GM18870 (cell line): Measurements from ENCODE around the gene SLAMF7.

Experiments
- ATAC-seq: cut with Tn5 transposase; IDR thresholded peaks from one replicate; pipeline ENCODE4 v1.9.1; 2021; ENCODE audit warnings: moderate library complexity; ENCODE audit not compliant: unreplicated experiment

The SLAMF7 gene

DNA sequence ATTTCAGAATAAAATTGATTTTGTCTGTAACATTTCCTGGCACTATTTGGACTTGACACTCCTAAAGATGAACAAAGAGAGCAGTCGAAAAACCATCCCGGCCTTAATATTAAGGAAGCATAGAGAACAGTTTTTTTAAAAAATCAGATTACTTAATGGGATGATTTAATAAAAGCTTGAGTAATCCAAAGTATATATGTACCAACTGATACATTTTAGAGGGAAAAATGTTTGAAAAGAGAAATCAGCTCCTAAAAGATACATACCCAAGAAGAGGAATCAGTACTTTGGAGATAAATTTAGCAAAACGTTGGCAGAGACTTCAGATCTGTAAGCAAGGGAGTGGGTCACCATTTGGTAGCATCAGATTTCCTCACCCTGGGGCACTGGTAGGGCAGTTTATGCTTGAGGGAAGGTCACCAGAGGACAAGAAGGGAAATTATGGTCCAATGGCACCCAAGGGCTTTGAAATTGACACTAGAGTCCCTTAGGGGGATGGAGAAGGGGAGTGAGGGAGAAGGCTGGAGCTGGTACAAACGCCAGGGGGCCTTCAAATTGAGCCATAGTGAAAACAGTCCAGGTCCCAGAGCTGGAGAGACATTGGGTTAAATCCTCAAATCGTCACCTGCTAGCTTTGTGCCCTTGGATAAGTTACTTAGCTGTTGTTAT is 5.9 kb downstream of the SLAMF7 start:
- ATAC-seq, result no peak

DNA sequence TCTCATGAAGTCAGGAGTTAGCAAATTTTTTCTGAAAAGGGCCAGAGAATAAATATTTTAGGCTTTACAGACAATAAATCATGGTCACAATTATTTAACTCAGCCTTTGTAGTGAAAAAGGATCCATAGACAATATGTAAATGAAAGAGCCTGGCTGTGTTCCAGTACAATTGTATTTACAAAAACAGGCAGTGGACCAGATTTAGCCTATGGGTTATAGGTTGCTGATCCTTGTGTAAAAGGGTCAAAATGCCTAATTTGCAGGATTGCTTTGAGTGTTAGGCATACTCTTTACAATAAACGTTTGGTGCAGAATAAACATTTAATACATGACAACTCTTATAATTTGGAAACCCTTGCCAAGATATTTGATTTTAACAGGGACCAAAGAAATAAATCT is 6.5 kb downstream of the SLAMF7 start:
- no peak for ATAC-seq

DNA sequence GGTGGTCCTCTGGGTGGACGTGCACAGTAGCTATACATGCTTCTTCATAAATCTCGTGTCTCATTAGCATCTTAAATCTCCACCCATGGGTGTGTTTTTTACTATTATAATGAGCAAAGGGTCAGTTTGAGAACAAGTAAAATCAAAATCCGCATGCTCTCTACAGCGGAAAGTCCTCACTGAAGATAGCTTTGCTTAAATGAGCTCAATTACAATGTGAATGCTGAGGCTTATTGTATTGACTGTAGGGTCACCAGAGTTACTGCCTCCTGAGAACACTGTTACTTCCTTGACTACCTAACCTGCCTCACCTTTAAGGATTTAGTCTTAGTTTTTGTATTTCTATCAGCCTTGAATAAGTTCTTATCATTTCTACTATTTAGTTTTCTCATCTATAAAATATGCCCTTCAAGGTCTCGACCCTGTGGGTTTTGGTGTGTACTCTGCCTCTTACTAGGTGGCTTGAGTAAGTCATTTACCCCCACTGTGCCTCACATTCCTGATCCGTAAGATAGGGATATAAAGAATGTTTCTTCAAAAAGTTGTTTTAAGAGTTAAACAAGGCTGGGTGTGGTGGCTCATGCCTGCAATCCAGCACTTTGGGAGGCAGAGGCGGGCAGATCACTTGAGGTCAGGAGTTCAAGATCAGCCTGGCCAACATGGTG is 7.9 kb downstream of the SLAMF7 start:
- ATAC-seq, result no peak

DNA sequence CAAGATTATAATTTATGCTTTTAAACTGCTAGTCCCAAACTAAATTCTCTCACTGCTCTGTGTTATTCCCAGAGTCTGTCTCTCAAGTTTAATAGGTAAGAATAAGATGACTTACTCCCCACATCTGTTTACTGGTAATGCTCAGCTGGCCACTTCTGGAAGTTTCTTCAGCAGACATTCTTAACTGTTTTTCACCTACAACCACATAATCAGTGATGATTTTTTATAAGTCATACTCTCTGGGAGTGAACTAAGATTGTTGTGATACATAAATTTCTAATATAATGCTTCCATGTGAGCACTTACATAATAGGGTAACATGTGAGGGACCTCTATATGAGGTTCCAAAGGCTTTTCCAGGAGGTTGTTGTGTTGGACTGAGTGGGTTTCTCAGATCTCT is 8.7 kb downstream of the SLAMF7 start:
- ATAC-seq, result no peak

DNA sequence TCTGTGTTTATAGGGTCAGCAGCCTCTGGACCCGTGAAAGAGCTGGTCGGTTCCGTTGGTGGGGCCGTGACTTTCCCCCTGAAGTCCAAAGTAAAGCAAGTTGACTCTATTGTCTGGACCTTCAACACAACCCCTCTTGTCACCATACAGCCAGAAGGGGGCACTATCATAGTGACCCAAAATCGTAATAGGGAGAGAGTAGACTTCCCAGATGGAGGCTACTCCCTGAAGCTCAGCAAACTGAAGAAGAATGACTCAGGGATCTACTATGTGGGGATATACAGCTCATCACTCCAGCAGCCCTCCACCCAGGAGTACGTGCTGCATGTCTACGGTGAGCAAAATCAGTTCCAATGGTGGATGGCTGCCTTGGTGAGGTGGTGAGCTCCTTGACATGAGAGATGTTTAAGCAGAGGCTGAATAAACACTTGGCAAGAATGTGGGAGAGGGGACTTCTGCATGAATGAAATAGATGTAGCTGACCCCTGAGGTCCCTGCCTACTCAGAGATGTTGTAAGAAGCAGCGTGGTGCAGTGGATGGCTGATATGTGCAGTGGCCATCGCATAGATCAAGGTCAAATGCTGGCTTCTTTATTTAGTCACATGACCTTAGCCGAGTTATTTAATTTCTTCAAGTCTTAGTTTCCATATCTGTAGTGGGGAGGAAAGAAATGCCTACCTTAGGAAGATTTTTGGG is 9.3 kb downstream of the SLAMF7 start:
- no peak for ATAC-seq

DNA sequence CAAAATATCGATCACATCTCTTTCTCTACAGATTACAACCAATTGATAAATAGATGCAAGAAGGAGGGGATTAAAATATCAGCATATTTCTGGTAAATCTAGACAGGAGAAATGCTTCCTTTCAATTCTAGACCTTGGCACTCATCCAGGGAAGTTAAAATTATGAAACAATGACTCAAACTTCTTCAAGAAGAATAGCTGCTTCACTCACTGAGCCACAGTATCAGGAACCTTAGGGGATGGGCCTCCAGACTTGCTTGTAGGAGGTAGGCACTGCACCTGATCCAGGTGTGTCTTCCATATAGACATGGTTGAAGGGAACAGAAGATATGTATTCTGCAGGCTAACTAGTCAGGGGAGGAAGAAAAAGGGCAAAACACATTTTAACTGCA is 9.8 kb downstream of the SLAMF7 start:
- no peak for ATAC-seq

DNA sequence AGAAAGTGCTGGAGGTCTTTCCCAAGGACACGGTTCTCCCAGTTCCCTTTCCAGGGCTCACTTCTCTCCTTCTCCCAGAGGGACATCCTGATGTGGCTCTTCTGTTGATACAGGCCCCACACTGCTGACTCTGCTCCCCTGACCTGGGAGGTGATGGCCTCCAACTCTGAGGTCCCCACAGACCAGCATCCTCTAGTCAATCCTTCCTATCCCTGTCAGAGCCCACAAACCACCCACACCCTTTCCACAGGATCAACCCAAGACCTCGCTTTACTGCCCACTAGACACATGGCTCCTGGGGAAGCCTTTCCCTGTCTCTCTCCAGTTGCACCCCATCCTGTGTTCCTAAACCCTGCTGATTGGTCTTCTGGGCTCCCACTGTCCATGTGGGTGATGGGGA is 11.6 kb downstream of the SLAMF7 start:
- no peak for ATAC-seq

DNA sequence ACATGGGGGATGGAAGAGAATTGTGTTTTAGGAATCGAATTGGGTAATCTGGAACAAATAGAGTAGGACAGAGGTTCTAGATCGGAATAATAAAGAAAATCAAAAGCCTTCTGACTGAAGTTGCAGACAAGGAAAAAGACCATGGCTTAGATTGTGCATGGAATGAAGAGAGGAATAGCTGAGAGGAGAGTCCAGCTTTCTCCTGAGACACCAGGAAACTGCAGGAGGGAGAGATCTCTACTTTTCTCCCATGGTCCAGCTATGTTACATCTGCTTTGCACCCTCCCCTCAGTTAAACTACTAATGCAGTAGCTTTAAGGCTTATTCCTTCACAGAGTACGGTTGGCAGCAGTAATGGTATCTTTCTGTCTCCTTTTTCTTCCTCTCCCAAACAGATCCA is 13.4 kb downstream of the SLAMF7 start:
- no peak for ATAC-seq

DNA sequence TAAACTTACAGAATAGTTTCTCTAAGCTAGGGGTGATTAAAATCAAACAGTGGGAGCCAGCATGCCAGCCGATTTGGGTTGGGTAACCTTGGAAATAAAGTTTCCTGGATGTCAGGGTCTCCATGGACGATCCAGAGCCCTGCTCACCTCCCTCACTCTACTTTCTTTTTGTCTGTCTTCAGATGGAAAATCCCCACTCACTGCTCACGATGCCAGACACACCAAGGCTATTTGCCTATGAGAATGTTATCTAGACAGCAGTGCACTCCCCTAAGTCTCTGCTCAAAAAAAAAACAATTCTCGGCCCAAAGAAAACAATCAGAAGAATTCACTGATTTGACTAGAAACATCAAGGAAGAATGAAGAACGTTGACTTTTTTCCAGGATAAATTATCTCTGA is 13.9 kb downstream of the SLAMF7 start:
- no peak for ATAC-seq

DNA sequence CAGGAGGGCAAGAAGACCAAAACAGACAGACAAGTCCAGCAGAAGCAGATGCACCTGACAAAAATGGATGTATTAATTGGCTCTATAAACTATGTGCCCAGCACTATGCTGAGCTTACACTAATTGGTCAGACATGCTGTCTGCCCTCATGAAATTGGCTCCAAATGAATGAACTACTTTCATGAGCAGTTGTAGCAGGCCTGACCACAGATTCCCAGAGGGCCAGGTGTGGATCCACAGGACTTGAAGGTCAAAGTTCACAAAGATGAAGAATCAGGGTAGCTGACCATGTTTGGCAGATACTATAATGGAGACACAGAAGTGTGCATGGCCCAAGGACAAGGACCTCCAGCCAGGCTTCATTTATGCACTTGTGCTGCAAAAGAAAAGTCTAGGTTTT is 14.5 kb downstream of the SLAMF7 start:
- ATAC-seq, result no peak

DNA sequence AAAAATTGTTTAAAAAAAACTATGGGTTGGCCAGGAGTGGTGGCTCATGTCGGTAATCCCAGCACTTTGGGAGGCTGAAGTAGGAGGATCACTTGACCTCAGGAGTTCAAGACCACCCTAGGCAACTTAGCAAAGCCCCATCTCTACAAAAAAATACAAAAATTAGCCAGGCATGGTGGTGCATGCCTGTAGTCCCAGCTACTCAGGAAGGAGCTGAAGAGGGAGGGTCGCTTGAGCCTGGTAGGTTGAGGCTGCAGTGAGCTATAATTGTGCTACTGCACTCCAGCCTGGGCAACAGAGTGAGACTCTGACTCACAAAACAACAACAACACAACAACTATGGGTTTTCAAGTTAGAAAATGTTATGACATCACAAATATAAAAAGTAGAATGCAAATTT is 16.4 kb downstream of the SLAMF7 start:
- no peak for ATAC-seq

DNA sequence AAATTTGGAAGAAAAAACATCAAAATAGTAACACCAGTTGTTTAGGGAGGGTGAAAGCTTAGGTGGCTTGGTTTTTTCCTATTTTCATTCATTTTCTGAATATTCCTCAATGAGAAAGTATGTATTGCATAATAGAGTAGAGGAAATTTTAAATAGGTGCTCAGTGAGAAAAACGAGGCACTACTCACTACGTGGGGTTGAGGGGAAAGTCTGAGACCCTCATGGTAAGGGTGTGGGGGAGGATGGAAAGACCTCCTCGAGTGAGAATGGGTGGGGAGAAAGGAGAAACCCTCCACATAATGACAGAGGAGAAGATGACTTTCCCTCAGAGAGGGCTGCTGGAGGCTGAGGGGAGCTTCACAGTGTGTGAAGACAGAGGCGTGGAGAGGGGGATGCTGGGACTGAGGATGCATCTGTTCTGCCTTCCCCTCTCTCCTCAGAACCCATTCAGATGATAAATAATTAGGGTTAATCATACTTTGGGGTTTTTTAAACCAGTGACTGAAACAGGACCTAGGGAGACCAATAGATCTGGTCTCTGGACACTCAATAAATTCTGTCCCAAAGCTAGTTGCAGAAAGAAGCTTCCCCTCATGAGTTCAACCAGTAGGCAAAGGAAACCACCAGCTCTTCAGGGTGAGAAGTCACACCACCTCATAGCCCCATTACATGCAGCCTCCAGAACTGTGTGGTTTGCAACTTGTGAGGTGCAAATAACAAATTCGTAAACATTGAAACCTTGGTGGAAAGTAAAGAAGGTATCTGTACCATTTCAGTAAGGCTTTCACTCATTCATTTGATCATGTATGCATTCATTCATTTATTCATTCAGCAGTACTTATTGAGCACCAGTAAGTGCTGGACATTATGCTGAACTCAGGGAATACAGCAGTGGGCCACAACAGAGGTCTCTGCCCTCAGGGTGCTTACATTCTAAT is 17.1 kb downstream of the SLAMF7 start:
- no peak for ATAC-seq

DNA sequence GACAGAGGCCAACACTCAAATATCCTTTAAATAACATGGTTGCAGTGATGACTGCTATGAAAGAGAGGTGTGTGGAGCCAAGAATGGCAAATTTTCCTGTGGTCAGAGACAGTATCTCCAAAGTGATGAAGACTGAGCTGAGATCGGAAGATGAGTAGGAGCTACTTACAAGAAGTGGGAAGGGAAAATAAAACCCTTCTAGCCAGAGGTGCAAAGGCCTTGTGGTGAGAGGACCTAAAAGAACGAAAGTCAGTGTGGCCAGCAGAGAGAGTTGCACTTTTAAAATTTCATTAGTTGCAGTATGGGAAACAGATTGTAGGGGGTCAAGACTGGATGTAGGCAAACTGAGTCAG is 17.8 kb downstream of the SLAMF7 start:
- ATAC-seq, result no peak

DNA sequence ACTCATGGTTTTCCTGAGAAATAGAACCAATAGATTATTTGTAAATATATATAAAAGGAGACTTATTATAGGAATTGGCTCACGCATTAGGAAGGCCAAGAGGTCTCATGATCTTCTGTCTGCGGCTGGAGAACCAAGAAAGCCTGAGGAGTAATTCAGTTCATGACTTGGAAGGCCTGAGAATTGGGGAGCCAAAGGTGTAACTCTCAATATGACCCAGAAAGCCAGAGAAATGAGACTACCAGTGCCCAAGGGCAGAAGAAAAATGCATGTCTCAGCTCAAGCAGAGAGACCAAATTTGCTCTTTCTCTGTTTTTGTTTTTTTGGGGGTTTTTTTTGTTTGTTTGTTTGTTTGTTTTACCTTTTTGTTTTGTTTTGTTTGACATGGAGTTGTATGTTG is 19.5 kb downstream of the SLAMF7 start:
- no peak for ATAC-seq

DNA sequence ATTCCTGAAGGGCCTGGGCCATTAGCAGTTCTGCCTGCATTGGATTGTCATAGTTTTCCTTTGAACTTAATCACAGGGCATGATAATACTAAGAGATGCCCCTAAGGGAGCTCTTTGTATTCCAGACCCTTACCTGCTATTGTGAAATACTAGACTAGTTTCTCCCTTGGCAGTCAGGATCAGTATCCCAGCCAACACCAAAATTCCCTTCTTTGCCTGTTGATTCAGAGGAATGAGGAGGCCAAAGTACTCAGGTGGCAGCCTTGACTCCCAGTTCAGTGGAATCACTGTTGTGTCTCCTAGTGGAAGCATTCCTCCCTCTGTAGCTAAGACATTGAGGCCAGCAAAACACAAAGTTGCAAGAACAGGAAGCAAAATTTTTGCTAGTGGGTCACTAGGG is 20.7 kb downstream of the SLAMF7 start:
- ATAC-seq, result no peak

DNA sequence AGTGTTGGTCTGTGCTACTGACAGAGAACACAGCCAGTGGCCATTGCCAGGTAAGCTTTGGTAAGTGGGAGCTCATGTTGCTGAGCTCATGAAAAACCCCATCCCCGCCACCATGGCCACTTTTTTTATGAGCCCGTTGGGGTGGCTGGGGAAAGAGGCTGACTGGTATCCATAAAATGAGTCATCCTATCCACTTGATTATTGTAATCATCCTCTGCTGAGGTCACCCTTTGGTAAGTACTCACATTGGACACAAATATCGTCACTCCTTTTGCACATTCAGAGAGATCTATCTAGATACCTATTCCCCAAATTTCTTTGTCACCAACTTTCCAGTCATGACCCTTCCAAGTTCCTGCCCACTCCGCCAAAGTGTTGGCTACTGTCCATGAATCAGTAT is 22.0 kb downstream of the SLAMF7 start:
- no peak for ATAC-seq

DNA sequence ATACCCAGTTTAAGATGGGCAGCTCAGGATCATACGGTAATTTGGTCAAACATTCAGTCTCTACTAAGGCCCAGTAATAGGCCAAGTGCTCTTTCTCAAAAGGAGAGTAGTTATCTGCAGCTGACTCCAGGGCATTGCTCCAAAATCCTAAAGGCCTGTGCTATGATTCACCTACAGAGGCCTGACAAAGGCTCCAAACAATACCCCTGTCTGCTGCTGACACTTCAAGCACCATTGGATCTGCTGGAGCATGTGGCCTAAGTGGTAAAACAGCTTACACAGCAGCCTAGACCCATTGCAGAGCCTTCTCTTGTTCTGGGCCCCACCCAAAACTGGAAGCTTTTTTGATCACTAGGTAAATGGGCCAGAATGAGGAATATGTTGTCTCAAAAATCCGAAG is 22.8 kb downstream of the SLAMF7 start:
- ATAC-seq, result no peak

DNA sequence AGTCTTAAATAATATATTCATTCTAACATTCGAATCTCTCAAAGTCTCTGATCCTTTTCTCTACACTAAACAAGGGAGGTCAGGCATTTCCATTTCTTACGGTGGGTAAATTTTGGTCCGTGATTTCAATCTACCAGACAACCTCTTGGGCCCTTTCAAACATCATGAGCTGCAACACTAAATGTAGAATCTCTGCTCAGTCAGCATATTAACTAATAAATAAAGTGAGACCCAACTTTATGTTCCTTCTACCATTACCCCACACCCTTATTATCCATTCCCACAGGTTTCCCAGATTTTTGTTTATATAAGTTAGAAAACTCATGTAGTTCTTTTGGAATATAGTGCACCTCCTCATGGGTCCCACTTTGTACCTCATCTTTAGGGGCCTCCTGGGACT is 24.9 kb downstream of the SLAMF7 start:
- ATAC-seq, result no peak

DNA sequence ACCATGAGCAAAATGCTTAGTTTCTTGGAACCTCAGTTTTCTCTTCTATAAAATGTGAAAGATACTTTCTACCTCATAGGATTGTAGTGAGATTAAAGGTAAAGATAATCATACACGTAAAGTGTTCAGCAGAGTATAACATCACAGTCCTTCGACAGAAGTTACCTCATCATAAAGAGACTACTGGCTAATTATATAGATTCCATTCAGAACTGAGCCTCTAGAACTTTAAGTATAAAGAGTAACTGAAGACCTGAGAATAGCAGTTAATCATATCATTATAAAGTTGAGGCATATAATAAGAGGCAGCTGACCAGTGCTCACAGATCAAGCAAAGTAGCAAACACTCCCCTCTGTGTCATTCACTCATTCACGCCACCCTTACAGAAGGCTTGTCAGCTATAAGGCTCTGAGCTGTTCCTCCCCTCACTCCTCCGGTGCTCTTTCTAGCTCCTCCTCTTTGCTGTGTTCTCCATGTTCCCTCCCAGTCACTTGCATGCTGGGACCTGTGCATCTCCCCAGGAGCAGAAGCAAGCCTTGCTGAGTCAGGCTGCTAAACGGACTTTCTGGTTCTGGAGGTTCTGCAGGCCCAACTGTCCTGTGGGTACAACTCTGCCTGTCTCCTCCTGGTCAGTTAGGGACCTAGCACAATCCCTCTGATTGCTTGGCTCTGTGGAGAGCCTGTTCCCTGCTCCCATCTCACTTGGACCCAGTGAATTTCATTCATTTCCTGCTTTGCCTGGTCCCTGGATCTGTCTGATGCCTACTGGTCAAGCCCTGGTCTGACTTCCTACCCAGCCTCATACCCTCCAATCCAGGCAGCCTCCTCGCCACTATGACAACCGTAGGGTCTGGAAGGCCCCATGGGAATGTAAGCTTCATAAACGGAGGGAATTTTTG is 28.6 kb downstream of the SLAMF7 start:
- ATAC-seq, result peak; percentile 28

DNA sequence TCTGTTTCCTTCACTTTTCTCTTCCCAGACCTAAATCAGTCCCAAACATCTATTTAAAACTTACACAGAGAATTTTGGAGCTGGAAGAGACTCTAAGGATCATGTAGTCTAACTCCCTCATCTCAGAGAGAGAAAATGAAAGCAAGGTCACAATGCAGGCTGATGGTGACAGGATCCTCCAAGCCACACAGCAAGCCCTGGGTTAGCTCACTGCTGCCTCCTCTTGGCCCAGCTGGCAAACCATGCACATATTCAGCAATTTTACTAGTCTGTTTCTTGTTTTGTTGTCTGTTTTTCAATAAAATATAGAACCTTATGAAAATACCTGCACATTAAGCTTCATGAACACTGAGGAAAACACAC is 29.2 kb downstream of the SLAMF7 start:
- ATAC-seq, result peak; percentile 77

DNA sequence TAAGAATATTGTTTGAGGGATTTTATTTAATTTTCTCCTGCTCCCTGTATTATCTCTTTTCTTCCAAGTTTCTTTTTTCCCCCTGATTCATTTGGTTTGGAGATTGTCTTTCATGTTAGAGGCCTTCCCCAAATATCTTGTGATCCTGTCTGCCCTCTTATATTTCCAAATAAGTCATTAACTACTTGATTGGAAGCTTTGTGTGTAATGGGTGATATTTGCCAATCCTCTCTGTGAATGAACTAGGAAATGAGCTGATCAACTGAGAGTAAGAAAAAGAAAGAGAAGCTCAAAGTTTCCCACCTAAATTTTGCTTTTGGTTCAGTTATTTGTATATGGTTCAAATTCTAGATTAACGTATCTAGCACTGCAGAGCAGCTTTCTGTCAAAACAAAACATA is 33.3 kb downstream of the SLAMF7 start:
- no peak for ATAC-seq
